CMK (cell line): ENCODE measurements around the gene PLXNA2.

ENCODE experiments used
- DNase-seq: peaks from one replicate; pipeline ENCODE4 v3.0.0-alpha.2; 2010; ENCODE audit warnings: low read depth

Gene PLXNA2

DNA sequence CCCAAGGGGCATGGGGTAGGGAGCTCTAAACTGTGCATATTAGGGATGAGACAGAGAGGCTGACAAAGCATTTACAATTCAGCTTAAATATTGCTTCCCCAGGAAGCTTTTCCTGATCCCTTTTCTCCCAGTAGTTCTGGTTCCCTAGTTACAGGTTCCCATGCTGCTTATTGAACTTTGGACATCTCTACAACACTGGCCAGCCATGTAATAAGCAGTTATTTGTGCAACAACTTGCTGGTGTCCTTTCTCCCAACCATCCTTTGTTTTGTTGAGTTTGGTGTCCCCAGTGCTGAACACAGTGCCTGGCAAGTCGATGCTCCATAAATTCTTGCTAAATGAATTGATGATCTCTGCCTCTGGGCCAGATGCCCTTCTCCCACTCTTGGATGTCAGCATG lies 80.6 kb downstream of the PLXNA2 start:
- DNase-seq = no peak

DNA sequence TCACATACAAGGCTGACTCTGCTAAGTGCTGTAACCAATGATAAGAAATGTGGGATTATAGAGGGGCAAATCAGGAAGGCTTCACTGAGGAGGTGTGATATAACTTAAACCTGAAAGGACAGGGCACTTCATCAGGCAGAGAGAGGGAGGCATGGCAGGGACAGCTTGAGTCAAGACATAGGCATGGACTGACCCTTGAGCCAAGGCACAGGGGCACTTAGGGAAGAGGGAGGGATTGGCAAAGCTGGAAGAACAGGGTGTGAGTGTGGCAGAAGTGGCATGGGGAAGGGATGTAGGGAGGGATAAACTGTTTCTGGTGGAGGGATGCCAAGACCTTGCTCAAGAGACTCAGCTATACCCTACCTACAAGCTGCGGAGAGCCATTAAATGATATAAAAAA lies 81.3 kb downstream of the PLXNA2 start:
- no peak for DNase-seq

DNA sequence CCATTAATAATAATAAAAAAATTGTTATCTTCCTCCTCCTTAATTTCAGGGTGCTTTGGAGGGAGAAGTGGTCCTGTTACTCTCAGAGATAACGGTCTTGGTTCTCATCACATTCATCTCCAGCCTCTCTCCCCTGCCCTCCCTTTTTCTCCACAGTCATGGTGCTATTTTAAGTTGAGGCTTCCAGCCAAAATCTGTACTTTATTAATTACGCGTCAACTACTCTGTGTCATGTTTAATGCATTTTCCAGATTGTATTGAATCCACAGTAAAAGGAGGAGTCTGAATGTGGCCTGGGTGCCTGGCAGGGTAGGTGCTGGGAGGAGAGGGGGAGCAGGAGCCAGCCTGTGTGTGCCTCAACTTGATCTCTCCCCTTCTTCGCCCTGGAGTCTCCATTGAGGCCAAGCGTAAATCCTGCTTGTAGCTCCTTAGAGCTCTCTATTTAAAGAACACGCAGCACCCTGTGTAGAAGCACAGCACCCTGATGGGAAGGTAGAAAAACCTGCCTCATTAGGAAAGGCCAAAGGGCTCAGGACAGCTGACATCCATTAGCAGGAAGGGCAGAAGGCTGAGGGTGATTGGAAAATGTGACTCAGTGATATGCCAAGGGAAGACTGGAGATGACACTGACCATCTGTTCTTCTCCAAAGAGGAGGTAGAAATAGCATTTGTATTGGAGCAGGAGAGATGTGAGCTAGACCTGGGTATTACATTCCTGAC lies 82.4 kb downstream of the PLXNA2 start:
- DNase-seq = no peak

DNA sequence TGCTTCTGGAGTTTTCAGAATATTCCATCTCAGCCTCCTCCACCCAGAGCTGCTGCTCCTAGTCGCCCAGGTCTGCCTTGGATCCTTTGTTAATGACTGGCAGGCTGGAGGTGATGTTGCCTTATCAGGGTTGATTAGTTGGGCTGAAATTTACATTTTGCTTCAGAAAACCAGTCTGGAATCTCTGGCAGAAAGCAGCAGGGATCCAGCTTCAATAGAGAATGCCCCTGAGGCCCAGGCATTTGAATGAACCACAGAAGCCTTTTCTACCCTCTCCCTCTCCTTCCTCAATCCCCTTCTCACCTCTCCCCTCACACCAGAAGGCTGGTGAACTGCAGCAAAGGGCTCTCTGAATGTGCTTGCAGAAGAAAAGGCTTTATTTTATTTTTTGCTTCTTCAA lies 83.2 kb downstream of the PLXNA2 start:
- DNase-seq = no peak

DNA sequence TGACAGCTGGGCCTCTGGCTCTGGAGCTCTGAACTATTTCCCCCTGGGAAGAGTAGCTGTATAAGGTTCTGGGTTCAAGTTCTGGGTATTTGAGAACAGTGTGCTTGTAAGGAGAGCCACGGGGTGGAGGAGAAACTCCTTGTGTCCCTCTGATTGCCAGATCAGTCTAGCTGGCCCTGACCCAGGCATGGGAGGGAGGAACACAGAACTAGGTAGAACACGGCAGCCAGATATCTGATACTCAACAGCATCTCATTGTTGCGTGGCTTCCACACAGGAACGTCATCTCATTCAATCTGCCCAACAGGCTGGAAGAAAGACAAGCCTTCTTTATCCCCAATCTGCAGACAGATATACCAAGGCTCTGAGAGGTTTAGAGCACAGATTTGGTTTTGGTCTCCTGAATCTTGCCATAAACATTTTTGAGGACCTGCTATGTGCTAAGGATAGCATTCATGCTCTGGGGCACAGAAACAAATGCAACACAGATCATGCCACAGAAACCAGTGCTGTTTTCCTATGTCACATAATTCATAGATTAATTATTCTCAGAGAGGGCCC lies 83.8 kb downstream of the PLXNA2 start:
- no peak for DNase-seq

DNA sequence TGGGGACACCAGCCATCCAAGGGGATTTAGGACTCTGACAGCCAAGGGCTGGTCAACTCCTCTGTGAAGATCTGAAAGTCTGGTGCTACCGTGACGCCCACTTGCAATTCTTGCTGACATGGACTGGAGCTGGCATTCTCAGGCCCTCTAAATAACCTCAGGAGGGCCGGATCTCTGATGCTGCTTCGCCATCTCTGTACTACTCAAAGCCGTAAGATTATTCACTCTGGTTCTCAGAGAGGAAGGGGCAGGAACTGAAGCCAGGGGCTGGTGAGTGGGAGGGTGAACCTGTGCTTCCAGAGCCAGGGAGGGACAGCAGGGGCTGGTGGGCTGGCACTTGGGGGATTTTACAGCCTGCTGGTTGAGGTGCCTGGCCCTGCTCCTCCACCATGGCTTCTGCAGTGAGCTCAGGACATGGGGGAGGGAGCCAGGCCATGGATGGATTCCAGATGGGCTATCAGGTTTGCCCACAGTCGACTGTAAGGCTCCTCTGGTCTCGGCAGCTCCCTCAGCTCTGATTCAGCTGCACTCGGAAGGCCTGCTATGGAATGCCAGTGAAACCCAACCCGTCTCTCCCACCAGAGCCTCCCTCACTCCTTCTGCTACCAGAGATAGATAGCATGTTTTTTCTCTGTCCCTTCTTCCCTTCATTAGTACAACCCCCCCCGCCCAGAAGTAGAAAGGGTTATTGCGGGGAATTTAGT lies 84.5 kb downstream of the PLXNA2 start:
- no peak for DNase-seq

DNA sequence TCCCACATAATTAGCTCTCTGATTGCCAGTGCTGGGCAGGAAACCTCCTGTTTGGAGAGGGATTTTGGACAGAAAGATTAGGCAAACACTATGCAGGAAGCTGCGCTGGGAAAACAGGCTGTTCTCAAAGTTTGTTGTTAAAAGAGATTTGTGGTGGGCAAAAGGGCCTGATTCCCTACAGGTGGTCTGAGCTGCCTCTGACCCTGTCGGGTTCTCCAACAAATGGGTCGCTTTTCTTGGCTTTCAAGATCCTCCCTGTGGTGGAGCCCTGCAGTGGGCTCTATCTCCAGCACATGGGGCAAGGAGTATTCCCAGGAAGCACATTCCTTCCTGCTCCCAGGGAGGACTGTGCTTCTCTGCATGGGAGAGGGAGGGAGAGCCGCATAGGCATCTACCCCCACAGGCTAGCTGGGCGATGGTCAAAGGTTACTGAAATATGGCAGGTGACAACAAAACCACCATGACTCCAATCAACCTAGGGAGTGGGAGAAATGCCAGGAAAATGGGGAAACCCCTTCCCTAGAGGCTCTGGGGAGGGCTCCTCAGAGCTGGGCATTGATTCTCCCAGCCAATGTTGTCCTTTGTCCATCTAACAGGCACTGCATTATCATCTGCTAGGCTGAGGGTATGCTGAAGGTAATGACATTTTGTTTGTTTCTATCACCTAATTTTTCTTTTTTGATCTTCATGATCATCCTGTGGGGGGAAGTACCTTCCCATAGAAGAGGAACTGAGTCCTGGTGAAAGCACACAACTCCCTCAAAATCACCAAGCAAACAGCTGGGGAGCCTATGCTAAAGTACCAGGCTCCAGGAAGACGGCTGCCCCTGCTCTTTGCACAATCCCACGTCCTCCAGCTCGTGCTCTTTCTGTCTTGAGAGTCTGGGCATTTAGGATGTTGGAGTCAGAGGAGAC lies 85.3 kb downstream of the PLXNA2 start:
- no peak for DNase-seq

DNA sequence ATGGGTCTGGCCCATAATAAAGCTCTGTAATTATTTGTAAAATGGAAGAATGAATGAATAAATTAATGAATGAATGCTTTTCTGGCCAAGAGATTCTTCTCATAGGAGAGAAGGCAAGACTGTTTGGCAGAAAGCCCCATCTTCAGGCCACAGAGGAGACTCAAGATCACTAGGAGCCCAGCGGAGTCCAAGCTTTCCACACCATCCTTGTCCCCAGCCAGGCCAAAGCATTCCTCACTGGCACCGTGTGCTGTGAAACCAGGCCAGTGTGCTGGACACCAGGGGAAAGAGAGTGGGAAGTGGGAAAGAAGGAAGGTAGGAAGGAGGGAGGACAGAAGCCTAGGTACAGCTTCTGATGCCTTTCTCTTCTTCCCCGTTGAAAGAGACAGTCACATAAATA lies 86.4 kb downstream of the PLXNA2 start:
- no peak for DNase-seq

DNA sequence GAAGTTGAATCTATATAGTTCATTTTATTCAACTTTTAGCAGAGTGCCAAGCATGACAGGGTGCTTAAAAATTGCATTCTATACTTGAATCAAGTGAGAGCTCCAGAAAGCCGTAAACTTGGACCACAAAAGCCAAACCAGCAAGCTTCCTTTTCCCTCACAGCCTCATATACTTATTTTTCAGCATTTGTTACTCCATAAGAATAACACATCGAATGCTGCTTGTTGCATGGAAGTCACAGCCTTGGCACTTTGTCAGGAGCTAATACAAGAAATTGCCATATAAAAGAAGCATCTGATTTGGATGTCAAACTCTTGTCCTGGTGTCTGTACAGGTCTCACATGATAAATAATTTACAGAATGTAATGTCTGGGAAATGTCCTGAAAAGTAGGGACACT lies 87.4 kb downstream of the PLXNA2 start:
- DNase-seq = no peak

DNA sequence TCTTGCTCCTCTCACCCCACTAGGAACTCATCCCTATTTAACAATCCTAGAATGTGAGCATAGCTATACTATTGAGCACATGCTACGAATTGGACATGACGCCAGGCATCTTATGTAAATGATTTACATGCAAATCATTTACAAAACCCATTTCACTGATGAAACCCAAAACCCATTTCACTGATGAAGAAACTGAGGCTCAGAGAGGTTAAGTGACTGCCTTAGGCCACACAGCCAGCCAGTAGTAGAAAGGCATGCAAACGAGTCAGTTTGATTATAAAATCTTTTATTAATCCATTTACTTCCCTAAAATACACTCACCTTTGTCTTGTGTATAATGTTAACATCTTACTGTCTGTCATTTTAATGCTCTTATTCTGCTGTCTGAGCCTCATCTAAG lies 87.9 kb downstream of the PLXNA2 start:
- no peak for DNase-seq

DNA sequence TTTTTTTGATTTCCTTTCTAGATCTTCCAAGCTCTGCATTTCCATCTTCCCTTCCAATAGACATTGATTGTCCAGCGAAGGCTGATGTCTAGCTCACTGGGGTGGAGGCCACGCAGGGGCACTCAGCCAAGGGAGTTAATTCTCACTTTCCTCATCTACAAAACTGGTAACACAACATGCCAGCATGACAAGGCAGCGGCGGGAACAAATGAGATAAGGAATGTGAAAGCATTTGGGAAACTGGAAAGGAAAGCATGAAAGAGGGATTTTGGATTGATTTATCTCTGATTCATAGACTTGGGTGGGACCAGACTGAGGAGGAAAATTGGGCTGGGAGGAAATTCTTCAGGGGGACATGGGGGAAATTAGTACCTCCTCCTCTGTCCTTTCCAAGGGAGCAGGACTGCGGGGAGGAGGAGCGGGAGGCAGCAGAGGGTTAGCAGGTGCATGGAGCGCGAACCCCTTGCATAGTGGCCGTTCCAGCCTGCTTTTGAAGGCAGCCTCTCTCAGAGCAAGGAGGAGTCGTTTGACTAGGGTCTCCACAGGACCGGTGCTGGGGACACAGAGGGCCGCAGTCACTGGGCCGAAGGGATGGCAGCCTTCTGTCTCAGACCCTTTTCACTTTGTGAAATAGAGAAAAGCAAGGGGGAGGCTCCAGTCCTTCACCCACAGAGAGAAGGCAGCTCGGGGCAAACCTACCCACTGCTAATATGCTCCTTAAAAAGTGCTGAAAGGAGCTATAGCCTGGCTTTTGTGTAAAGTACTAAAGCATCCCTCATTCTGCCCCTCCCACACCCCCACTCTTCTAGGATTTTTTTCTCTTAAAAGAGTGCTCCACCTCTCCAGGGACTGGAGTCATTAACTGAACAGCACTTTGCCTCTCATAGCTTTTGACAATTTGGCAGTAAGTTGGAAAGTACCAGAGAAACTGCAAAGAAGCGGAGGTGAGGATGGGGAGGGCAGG lies 89.2 kb downstream of the PLXNA2 start:
- no peak for DNase-seq

DNA sequence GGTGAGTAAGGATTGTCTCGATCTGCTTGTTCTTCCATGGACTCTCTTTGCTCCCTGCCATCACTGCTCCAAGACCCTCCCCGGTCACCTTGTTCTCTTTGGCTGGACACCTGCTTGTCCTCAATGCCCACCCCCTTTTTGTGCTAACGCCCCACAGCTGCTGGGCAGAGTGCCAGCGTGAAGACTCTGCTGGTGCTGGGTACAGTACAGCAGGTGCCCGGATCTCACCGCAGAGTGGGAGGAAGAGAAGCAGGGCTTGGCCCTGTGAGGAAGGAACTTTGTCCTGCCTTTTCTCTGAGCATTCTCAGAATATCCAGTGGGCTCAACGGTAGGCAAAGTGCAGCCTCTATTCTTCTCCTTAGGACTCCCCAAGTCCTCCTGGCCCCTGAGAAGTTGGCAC lies 90.1 kb downstream of the PLXNA2 start:
- DNase-seq = no peak

DNA sequence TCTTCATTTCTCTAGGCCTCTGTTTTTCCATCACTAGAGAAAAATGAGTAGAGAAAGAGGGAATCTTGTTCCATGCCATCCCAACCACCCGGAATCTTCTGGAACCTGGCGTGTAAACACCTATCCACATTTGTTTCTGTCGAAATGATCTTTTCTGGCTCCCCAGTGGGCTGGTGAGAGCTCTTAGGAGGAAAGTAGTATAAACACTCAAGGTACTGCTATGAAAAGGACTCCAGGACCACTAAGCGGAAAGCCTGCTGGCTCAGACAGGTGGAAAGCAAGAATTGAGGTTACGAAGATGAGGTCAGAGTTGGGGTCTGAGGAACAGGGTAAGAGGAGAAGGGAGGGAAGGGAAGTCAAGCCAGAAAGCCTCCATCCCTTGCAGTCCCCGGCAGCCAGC lies 90.8 kb downstream of the PLXNA2 start:
- no peak for DNase-seq

DNA sequence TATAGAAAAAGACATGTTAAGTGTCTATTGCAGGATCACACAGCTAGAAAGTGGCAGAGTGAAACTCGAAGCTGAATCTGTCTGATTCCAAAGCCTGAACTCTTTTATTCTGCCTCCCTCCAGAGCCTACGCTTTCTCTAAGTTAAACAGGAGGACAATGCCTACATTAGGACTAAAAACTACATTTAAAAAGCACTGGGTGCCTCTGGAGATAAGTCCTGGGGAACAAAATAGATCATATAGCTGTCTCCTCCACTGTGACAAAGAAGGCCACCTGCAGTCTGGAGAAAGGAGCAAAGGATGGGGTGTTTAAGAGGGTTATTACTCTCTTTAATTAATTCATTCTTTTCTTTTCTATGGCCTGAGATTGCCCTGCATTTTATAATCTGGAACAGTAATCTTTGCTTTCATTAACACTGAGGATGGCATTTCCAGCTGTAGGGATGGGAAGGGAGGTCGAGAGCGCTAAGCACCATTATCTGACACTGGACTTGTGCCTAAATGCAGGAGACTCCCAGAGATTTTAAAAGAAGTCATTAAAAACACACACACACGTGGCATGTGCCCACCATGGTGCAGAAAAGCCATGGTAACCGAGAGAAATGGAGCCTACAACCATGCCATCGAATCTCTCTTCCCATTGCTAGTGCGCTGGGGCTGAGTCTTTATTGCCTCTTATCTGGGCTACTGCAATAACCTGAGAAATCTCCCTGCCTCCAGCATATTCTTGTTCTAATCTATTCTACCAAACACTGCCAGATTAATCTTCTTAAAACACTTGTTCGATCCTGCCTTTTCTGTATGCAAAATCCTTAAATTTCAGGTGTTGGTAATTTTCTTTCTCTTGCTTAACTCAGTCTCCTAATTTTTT lies 92.2 kb downstream of the PLXNA2 start:
- DNase-seq = no peak

DNA sequence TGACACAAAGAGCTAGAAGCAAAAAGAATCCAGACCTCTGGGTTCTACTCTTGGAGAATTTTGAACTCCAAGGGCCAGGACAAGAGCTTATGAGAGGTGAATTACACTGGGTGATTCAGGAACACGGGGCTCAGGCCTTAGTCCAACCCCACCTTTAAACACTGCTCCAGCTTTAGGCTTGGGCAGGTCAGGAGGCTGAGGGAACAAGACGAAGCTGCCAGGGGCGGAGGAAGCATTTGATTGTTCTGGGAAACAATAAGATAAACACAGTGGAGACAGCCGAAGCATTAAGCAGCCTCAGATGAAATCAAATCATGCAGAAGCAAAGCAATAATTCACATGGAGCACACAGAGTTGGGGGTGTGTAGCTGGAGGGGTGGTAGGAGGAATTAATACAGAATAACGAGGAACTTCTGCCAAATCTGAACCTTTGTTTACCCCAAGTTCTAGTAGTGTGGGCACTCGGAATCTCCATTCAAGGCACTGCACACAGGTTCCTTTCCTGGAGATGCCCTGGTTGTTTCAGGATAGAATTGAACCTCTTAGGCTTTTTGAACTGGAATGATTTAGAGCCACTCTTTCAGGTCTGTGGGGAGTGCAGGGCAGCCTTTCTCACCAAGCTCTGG lies 93.2 kb downstream of the PLXNA2 start:
- DNase-seq = no peak

DNA sequence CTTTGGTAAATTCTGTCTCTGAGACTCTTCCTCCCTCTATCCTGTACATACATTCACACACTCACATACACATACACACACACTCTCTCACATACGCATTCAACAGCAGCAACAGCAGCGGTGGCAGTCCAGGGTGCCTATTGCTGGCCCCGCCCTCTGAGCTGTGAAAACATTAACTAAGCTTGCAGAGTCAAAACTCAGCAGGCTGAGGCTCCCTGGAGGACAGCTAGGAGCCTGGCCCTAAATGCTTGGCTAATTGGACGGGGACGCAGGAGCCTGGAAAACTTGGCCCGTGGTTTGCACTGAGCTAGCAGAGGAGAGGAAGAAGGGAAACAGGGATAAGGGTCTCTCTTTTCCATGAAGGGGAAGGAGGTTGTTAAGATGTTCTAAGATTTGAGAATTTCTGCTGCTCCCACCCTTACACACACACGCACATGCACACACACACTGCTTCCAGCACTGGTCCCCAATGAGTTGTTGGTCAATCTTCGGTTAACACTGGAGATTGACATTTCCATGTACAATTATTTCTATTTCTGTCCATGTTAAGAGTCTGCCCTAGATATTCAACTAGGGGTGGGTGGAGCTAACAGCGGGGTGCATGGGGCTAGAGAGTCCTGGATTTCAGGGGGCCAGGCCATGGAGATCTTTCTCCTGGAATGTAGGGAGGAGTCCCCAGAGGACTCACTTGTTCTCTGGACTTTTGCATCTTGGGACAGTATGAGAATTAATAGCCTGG lies 94.2 kb downstream of the PLXNA2 start:
- DNase-seq = no peak

DNA sequence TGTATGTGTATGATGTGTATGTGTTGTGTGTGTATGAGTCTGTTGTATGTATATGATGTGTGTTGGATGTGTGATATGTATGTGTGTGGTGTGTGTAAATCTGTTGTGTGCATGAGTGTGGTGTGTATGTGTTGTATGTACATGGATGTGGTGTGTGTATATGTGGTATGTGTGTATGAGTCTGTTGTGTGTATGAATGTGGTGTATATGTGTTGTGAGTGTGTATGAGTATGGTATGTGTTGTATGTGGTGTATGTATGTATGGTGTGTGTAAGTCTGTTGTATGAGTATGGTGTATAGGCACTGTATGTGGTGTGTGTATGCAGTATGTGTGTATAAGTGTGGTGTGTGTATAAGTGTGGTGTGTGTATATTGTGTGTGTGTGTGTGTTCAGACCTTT lies 95.0 kb downstream of the PLXNA2 start:
- no peak for DNase-seq

DNA sequence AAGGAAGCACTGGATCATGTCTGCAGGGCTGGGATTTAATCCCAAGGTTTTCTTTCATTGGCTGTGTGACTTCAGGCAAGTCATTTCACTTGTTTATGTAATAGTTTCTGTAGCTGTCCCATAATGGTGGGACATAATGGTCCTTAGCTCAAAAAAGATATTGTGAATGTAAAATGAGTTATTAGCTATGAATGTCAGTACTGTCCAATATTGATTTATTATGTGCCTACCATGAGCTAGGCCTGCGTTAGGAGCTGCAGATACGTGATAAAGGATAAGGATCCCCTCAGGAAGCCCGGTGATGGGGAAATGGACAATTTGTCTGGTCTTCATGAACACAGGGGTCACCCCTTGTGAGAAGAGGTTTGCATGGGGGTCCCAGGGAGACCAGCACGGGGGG lies 95.8 kb downstream of the PLXNA2 start:
- DNase-seq = no peak

DNA sequence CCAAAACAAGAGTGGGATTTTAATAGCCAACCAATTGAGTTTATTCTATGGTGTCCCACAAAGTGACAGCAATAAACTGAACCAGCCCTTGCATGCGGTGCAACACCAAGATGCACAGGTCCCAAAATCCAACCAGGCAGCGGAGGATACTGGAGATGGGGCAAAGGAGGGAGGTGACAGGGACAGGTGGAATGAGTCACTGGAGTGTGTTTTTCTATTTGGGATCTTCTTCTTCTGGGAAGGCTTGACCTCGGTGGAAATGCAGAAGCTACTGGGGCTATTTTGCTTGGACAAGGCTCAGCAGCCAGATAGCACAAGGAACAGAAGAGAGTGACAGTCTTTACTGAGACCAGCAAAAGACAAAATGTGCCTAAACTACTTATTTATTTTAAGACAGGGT lies 97.5 kb downstream of the PLXNA2 start:
- no peak for DNase-seq
